ENCODE data around the gene FAM78A. TPM values are rescaled to one million over a fixed set of nuclear protein-coding genes. Genes with fewer than 3 reads are reported as not detected.

FAM78A gene
- total RNA-seq, 1 donor from 2014 or later, result 55.1 TPM

DNA sequence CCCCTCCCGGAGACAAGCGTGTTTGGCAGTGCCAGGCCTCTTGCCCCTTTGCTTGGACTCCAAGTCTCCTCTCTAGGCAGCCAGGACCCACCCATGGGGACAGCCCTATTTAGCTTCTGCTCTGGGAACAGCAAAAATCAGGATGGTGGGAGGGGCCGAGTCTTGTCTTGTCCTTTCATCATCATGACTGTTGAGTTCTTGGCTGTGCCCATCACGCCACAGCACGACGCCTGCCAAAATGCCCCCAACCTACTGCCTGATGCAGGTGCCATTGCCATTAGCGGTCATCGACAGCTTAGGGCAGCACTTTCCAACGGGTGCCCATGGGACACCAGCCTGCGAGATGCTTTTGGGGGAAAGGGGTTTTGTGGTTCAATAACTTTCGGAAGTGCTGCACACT lies 32.1 kb upstream of the FAM78A start:
- H3K4me1 Mint-ChIP-seq, result peaks cover 10% of the 10 kb centered on the region
- no peaks in the 10 kb centered on the region for H3K27me3 Mint-ChIP-seq
- no peak for DNase-seq
- no peak overlapping the region for H3K27ac Mint-ChIP-seq
- H3K4me3 Mint-ChIP-seq, result no peak overlapping the region
- H3K9me3 Mint-ChIP-seq, result no peaks in the 10 kb centered on the region
- no peaks in the 10 kb centered on the region for H3K36me3 Mint-ChIP-seq (ENCODE audit: low read depth)
- intact Hi-C loops (cut with micrococcal nuclease), result no loop called here

- Mint-ChIP-seq H3K27me3 (no peaks in the 10 kb centered on the region), H3K36me3 (ENCODE audit: low read depth) (no peaks in the 10 kb centered on the region)
- no peak for DNase-seq
Observed at GRCh38 chr9:131307974-131308373, 31.7 kb upstream of the FAM78A start.

DNA sequence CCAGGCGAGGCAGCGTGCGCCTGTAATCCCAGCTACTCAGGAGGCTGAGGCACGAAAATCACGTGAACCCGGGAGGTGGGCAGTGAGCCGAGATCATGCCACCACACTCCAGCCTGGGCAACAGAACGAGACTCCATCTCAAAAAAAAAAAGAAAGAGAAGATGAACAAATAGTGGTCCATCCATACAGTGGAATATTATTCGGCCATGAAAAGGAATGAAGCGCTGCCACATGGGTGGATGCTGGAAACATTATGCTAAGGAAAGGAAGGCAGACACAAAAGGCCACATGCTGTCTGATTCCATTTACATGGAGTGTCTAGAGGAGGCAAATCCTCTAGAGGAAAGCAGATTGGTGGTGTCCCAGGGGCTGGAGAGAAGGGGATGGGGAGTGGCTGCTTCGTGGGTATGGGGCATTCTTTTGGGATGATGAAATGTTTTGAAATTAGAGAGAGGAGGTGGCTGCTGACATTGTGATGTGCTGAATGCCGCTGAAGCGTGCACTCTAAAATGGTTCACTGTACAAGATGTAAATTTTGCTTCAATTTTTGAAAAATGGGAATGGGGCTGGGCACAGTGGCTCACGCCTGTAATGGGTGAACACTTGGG lies 30.2 kb upstream of the FAM78A start:
- no peak overlapping the region for H3K4me3 Mint-ChIP-seq
- no peaks in the 10 kb centered on the region for H3K27me3 Mint-ChIP-seq
- DNase-seq, result no peak
- H3K4me1 Mint-ChIP-seq, result peaks cover 10% of the 10 kb centered on the region
- no peaks in the 10 kb centered on the region for H3K9me3 Mint-ChIP-seq
- no peaks in the 10 kb centered on the region for H3K36me3 Mint-ChIP-seq (ENCODE audit: low read depth)
- intact Hi-C loops (cut with micrococcal nuclease), result no loop called here
- H3K27ac Mint-ChIP-seq, result no peak overlapping the region

More at GRCh38 chr9:131307974-131308373, 31.7 kb upstream of the FAM78A start:
- no peak overlapping the region for H3K4me3 Mint-ChIP-seq
- H3K9me3 Mint-ChIP-seq, result no peaks in the 10 kb centered on the region
- intact Hi-C loops (cut with micrococcal nuclease), result no loop called here
- no peak overlapping the region for H3K27ac Mint-ChIP-seq
- H3K4me1 Mint-ChIP-seq, result peaks cover 10% of the 10 kb centered on the region

DNA sequence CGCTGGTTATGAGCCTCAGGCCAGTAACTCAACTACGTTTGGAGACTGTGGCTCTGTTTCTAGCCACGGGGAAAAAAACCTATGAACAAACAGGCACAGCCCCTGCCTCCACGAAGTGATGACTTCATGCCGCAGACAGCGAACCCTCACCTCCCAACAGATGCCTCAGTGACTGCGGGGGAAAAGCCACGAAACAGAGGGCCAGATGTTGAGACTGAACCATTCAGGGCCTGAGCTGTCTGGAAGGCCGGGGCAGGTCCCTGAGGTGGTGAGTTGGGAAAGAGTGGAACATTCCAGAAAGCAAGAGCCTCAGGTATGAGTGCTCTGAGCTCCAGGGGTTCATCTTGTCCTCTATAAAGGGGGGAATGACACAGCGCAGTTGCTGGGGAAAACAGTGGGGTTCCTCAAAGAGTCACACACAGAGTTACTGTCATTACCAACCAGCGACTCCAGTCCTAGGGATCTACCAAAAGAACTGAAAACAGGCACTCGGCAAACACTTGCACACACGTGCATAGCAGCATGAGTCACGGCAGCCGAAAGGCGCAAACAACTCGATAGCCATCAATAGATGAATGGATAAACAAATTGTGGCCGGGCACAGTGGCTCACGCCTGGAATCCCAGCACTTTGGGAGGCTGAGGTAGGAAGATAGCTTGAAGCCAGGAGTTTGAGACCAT lies 28.5 kb upstream of the FAM78A start:
- H3K4me3 Mint-ChIP-seq, result no peak overlapping the region
- H3K27me3 Mint-ChIP-seq, result no peaks in the 10 kb centered on the region
- intact Hi-C loops (cut with micrococcal nuclease), result no loop called here
- no peak for DNase-seq
- no peaks in the 10 kb centered on the region for H3K4me1 Mint-ChIP-seq
- H3K27ac Mint-ChIP-seq, result no peak overlapping the region
- no peaks in the 10 kb centered on the region for H3K36me3 Mint-ChIP-seq (ENCODE audit: low read depth)
- H3K9me3 Mint-ChIP-seq, result no peaks in the 10 kb centered on the region

DNA sequence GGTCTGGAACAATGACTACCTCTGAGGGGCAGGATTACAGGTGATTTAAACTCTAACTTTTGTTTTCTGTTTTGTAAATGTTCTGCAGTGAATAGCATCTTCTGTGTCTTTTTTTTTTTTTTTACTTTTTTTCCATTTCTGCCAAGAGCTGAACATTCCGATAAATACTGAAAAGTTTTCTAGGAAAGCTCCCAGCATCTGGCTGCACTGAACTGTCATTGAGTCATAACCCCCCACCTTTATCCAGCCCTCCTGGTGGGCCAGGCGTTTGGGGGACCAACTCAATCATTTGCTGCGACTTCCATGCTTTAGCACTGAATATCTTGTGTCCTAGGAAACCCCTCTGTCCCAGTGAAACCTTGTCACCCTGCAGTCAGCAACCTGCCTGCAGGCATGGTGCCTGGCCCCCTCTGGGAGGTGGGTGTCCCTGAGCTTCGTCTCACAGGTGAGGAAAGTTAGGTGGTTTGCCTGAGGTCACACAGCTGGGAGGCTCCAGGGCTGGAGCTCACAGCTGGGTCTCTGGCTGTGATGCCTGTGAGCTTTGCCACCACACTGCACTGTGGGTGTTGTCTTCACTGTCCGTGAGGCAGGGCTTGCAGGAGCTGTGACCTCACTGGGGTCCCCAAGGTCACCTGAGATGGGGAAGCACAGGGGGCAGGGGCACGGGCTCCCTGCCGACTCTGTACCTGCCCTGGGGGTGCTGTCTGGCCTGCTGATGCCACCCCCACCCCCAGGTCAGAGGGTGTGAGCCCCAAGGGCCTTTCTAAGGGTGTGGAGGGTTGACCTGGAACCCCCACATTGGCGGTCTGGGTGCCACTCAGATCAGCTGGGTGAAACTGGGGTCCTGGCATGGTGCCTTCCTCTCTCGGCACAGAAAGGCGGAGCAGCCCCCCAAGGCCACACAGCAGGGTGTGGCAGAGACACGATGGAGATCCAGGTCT lies 27.3 kb upstream of the FAM78A start:
- no peaks in the 10 kb centered on the region for H3K4me1 Mint-ChIP-seq
- H3K4me3 Mint-ChIP-seq, result no peak overlapping the region
- intact Hi-C loops (cut with micrococcal nuclease), result no loop called here
- no peaks in the 10 kb centered on the region for H3K36me3 Mint-ChIP-seq (ENCODE audit: low read depth)
- DNase-seq, result no peak
- no peaks in the 10 kb centered on the region for H3K9me3 Mint-ChIP-seq
- no peak overlapping the region for H3K27ac Mint-ChIP-seq
- H3K27me3 Mint-ChIP-seq, result no peaks in the 10 kb centered on the region

GRCh38 chr9:131302244-131303075 lies 26.1 kb upstream of the FAM78A start:
- Mint-ChIP-seq H3K9me3 (no peaks in the 10 kb centered on the region), H3K4me1 (no peaks in the 10 kb centered on the region), H3K27me3 (no peaks in the 10 kb centered on the region), H3K4me3 (no peak overlapping the region), H3K27ac (no peak overlapping the region), H3K36me3 (ENCODE audit: low read depth) (no peaks in the 10 kb centered on the region)
- intact Hi-C loops (cut with micrococcal nuclease), result no loop called here
- no peak for DNase-seq

- no peak for DNase-seq
- H3K27me3 Mint-ChIP-seq, result no peaks in the 10 kb centered on the region
- no peak overlapping the region for H3K4me3 Mint-ChIP-seq
- intact Hi-C loops (cut with micrococcal nuclease), result no loop called here
- H3K36me3 Mint-ChIP-seq (ENCODE audit: low read depth), result no peaks in the 10 kb centered on the region
- no peak overlapping the region for H3K27ac Mint-ChIP-seq
- peaks cover 2% of the 10 kb centered on the region for H3K4me1 Mint-ChIP-seq
- H3K9me3 Mint-ChIP-seq, result no peaks in the 10 kb centered on the region
Observed at GRCh38 chr9:131300444-131300843, 24.1 kb upstream of the FAM78A start.

DNA sequence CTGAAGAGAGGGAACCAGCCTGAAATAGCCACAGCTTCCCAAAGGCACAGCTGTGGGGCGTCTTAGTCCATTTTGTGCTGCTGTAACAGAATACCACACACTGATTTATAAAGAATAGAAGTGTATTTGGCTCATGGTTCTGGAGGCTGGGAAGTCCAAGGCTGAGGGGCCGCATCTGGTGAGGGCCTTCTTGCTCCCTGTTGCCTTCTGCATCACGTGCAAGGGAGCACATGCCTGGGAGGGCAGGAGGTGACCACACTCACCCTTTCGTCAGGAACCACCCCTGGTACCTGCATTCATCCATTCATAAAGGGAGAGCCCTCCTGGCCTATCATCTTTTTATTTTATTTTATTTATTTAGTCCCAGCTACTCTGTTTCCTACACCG lies 23.6 kb upstream of the FAM78A start:
- Mint-ChIP-seq H3K4me1 (peaks cover 2% of the 10 kb centered on the region), H3K27me3 (no peaks in the 10 kb centered on the region), H3K9me3 (no peaks in the 10 kb centered on the region), H3K36me3 (ENCODE audit: low read depth) (no peaks in the 10 kb centered on the region), H3K27ac (no peak overlapping the region), H3K4me3 (no peak overlapping the region)
- no peak for DNase-seq
- intact Hi-C loops (cut with micrococcal nuclease), result no loop called here

DNA sequence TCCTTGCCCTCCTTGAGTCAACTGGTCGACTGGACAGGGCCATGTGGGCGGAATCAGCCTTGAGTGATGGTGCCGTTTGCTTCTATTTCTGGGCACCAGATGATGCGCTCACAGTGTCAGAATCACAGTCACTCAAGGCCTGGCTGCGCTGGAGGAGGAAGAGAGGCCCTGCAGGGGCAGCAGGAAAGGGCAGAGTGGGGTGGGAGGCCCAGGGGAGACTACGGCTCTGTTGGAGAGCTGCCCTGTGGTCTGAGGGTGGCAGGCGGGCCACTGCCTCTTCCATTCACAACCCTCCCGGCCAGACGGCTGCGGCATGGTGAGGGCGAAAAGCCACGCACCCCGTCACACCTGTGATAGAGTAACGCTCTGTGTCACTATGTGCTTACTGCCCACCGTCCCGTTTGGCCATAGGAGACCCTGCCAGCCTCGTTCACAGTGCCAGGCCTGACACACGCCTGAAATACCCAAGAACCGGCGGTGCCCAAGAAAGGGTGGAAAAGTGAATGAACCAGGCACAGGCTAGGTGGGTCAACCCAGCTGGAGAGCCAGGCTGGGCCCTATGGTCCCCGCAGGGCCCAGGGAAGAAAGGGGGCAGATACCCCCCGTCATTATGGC lies 23.1 kb upstream of the FAM78A start:
- no peaks in the 10 kb centered on the region for H3K27me3 Mint-ChIP-seq

GRCh38 chr9:131298816-131299215 lies 22.5 kb upstream of the FAM78A start:
- no peaks in the 10 kb centered on the region for H3K27me3 Mint-ChIP-seq
- no peak for DNase-seq
- H3K9me3 Mint-ChIP-seq, result no peaks in the 10 kb centered on the region
- H3K36me3 Mint-ChIP-seq (ENCODE audit: low read depth), result no peaks in the 10 kb centered on the region
- H3K4me3 Mint-ChIP-seq, result no peak overlapping the region
- no peak overlapping the region for H3K27ac Mint-ChIP-seq
- intact Hi-C loops (cut with micrococcal nuclease), result no loop called here
- peaks cover 2% of the 10 kb centered on the region for H3K4me1 Mint-ChIP-seq

More for the DNA sequence above, 23.1 kb upstream of the FAM78A start:
- Mint-ChIP-seq H3K27ac (no peak overlapping the region), H3K4me1 (peaks cover 2% of the 10 kb centered on the region), H3K4me3 (no peak overlapping the region), H3K36me3 (ENCODE audit: low read depth) (no peaks in the 10 kb centered on the region), H3K9me3 (no peaks in the 10 kb centered on the region)
- intact Hi-C loops (cut with micrococcal nuclease), result no loop called here
- DNase-seq, result no peak

DNA sequence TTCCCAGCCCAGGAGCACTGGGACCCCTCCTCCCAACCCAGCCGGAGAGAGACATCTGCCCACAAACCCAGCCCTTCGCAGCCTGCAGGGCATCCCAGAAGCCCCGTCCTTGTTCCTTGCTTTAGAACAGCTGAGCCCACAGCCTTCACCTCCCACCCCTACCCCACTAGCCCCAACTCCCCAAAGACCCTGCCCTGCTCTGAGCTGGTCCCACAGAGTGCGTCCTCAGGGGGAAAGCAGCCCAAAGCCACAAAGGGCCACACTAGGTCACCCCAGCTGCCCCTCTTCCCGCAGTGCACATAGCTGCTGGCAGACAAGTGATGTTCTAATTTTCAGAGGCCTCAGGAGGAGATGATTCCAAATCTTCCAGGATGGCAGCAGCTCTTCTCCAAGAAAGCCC lies 22.0 kb upstream of the FAM78A start:
- Mint-ChIP-seq H3K27me3 (no peaks in the 10 kb centered on the region), H3K36me3 (ENCODE audit: low read depth) (no peaks in the 10 kb centered on the region), H3K9me3 (no peaks in the 10 kb centered on the region), H3K4me1 (peaks cover 2% of the 10 kb centered on the region), H3K27ac (no peak overlapping the region), H3K4me3 (no peak overlapping the region)
- DNase-seq, result no peak
- intact Hi-C loops (cut with micrococcal nuclease), result no loop called here

DNA sequence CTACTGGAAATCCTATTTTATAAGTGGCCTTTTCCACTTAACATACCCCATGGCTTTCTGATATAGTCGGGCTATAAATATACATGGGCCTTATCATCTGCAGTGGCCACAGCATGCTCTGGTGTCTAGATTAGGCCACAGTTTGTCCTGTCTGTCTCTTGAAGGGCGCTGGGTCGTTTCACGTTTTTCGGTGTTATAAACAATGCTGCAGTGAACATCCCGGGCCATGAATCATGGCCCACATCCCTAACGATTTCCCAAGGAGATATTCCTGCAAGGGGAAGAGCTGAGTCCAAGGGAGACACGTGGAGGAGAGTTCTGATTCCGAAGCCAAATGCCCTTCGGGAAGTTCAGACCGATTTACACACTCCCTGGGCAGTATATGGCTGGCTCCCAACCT lies 21.6 kb upstream of the FAM78A start:
- Mint-ChIP-seq H3K27ac (no peak overlapping the region), H3K9me3 (no peaks in the 10 kb centered on the region), H3K4me1 (peaks cover 2% of the 10 kb centered on the region), H3K4me3 (no peak overlapping the region), H3K36me3 (ENCODE audit: low read depth) (no peaks in the 10 kb centered on the region), H3K27me3 (no peaks in the 10 kb centered on the region)
- intact Hi-C loops (cut with micrococcal nuclease), result no loop called here
- DNase-seq, result no peak

- no peaks in the 10 kb centered on the region for H3K36me3 Mint-ChIP-seq (ENCODE audit: low read depth)
- H3K27ac Mint-ChIP-seq, result no peak overlapping the region
- H3K4me1 Mint-ChIP-seq, result peaks cover 2% of the 10 kb centered on the region
- intact Hi-C loops (cut with micrococcal nuclease), result no loop called here
- DNase-seq, result no peak
- no peak overlapping the region for H3K4me3 Mint-ChIP-seq
- no peaks in the 10 kb centered on the region for H3K9me3 Mint-ChIP-seq
- H3K27me3 Mint-ChIP-seq, result no peaks in the 10 kb centered on the region
Observed at GRCh38 chr9:131296906-131297500, 20.7 kb upstream of the FAM78A start.

Data from activated CD4-positive, alpha-beta T cell treated with anti-CD3 and anti-CD28 coated beads, Interleukin-2, amount 10 ng/mL, durations not matched to agents 24 days and 14 days (primary cell).